Stimulated activated CD8-positive, alpha-beta memory T cell treated with anti-CD3 and anti-CD28 coated beads, Interleukin-15, amount 100 ng/mL, for 4 hours (primary cell): Measurements from ENCODE around the gene GPS1.

Experiments
- DNase-seq, 2 donors: peaks; one replicate each; pipeline ENCODE4 v3.0.0-alpha.2; 2020; ENCODE audit warnings: low read depth in 2 of 2

GPS1 gene

DNA sequence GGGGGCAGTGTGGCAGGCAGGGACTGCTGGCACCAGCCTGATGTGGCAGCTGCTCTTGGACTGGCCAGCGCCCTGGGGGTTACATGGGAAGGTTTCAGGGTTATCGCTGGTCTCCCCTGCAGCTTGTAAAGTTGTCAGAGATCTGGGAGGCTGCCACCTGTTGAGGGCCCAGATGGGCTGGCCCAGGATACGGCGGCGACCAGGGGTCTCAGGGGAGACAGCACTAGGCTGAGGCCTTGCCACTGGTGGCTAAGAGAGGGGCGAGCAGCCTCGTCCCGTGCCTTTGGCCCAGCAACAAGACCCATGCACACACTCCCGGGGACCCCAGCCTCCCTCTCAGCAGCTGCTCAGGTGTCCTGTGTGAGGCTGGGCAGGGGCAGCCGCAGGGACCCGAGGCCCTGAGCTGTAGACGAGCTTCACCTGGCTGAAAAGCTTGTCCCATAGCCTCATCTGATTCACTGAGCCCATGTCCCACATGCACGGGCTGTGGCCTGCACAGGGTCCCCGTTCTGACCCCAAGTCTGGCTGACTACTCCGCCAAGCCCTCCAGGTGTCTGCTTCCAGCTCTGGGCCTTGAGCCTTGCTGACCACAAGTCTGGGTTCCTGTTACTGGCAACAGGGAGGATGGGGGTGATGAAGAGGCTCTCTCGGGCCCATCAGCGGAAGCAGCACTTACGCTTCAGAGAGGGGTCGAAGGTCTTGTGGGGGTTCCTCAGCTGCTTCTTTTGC is 7.7 kb downstream of the GPS1 start:
- no peak for DNase-seq

GRCh38 chr17:82060001-82060380 is 8.3 kb downstream of the GPS1 start:
- DNase-seq: no peak

DNA sequence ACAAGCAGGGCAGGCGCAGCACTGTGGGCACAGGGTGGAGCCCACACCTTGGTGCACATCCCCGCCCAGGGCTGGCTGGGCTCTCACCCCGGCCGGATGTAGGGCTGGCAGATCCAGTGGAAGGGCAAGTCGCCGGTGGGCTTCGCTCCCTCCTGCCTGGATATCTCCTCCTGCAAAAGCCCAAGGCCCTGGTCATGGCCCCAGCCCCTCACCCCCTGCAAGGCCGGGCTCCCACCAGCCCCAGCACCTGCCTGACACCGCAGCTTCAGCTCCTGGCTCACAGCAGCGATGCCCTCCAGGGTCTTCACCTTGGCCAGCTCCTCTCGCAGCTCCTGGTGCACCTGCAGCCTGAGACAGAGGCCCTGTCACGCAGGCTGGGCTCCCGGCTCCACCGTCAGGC is 8.9 kb downstream of the GPS1 start:
- DNase-seq: no peak

DNA sequence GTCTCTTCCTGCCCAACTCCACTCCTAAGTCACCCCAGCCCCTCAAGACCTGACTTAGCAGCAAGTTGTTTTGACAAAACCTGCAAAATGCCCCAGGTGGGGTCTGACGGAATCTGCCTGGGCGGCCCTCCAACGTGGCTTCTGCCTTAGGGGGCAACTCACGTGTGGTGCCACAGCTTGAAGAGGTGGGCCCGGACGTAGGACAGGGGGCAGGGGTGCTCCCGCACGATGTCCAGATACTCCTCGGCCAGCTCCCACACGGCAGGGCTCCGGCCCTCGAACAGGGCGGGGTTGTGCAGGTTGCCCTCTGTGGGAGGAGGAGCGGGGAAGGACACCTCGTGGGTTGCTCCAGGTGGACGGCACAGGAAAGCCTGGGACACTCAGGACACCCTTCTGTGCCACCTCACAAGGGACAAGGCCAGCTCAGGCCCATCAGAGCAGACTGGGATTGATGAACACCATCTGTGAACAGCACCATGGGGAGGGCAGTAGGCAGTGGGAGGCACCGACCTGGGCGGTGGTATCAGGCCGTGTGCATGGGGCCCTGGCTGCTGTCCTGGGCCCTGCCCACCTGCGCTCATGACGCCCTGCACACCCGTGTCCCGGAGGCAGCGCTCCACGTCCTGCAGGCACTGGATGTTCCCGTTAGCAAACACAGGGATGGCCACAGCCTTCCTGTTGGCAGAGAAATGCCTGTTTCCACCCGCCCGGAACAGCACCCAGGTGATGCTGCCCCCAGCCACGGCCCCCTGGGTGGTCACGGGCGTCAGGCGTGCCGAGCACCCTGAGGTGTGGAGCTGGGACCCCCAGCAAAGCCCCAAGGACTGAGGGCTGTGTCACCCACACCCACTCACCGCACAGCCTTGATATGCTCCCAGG is 9.6 kb downstream of the GPS1 start:
- DNase-seq: no peak

- DNase-seq: no peak
These were observed 10.6 kb downstream of the GPS1 start for GRCh38 chr17:82062076-82062983.

DNA sequence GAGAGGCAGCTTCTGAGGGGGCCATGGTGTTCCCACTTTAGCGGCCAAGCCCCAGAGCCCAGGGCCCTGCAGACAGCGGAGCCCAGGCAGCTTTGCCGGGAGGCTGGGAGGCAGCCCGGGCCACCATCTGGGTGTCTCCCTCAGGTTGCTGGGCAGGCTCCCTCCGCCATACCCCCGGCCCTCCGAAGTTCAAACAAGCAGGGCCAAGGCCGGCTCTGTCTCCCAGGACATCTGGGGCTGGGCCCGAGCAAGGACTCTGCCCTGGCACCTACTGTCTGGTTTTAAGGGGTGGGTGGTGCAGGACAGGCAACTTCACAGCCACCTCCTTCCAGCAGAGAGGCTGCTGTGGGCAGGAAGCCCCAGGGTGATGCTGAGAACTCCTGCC is 11.3 kb downstream of the GPS1 start:
- no peak for DNase-seq

- no peak for DNase-seq
These were observed 12.0 kb downstream of the GPS1 start for GRCh38 chr17:82063424-82064415.

GRCh38 chr17:82064433-82065192 is 12.9 kb downstream of the GPS1 start:
- DNase-seq: no peak

DNA sequence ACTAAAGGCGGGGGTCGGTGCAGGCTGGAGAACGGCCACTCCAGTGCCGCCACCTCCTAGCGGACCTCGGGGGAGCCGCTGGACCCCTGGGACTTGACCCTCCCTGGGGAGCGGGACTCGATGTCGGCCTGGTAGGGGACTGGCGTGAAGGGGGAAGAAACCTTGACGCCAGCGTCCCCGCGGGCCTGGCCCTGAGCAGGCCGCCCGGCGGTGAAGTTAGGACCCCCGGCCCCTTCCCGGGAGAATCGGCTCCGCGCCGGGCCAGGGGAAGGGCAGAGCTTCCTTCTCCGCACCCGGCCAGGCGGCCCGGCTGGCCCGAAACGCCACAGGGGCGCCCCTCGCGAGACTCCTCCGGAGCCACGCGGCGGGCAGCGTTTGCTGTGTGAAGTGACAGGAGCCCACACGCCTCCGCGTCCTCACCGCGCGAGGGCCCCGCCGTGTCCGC is 13.5 kb downstream of the GPS1 start:
- DNase-seq: no peak

GRCh38 chr17:82065638-82066303 is 14.1 kb downstream of the GPS1 start, which contains the start of gene DUS1L:
Gene DUS1L, minus strand, starts transcription at chr17:82065804. Its CDS starts 745 bp downstream, at chr17:82065059.
- DNase-seq: peak; percentile 26 to 45

DNA sequence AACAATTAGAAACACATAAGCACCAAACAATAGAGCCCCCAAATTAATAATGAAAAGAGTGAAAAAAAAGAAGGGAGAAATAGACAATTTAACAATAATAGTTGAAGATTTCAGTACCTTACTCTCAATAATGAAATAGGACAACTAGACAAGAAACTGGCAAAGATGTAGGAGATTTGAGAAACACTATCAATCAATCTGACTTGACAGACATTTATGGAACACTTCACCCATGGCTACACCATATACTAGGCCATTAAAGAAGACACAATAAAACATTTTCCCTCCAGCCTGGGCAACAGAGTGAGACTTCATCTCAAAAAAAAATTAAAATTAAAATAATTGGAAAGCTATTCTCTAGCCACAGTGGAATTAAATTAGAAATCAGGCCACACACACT is 18.9 kb downstream of the GPS1 start:
- no peak for DNase-seq

GRCh38 chr17:82072827-82073226 is 21.1 kb downstream of the GPS1 start:
- DNase-seq: no peak

- no peak for DNase-seq
These were observed 21.7 kb downstream of the GPS1 start for GRCh38 chr17:82073446-82073845.

DNA sequence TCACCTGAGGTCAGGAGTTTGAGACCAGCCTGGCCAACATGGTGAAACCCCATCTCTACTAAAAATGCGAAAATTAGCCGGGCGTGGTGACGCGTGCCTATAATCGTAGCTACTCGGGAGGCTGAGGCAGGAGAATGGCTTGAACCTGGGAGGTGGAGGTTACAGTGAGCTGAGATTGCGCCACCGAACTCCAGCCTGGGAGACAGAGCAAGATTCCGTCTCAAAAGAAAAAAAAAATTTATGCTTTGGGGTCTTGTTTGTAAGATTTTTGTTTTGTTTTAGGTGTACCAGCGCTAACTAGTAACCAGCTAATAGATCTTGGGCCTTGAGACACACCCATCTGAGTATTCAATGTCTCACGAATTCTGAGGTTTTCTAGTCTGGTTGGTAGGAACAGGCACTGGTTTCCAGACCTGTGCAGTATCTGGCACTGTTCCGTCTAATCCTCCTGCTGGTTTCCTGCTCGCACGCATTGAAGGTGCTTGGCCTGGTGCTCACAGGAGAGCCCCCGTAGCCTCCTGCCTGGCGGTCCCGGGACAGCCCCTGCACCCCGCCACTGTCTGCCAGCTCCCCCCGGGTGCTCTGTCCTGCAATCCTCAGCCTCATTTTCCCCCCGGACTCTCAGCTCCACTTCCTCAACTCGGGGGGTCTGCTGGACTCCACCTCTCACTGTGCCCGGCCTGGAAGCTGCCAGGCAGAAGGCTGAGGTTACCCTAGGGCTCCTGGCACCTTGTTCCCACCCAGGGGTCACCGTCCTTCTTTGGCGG is 24.5 kb downstream of the GPS1 start:
- DNase-seq: no peak

DNA sequence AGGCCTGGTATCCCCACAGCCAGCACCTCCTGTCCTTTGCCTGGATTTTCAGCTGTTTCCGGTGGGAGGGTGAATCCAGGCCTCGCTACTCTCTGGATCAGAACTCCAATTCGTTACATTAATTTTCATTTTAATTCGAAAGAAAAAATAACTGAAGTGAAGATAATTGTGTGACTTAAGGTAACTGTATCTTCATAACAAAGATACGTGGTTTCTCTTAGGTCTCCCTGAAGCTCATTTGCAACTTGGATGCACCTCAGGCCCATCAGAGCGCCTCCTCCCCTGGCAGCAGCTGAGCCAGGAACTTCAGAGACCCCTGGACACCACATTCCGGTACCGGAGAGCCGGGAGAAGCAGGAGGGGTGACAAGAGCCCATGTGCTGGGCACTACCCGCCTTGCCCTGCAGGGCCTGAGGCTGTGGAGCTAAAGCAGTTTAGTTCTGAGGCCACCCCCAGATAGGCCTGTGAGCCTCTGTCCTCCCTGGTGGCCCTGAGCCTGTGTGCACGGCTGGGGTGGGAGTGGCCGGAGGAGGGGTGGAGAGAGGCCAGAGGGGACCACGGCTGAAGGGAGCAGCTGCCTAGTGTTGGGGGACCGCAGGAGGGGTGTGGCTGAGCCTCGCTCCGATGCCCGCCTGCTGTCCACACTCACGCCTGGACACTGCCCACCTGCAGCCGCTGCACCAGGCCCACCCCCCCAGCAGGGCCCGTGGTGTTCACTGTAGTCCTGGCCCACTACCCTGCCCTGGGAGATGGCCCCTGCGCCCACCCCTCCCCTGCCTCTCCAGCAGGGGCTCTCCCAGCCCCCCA is 25.3 kb downstream of the GPS1 start:
- DNase-seq: no peak

- no peak for DNase-seq
These were observed 26.1 kb downstream of the GPS1 start for GRCh38 chr17:82077617-82078358.

- DNase-seq: no peak
These were observed 26.7 kb downstream of the GPS1 start for GRCh38 chr17:82078433-82078832.
